Loucy (cell line): ENCODE data around the gene BPIFB2.

Experiments used
- H2AFZ ChIP-seq: fragments of 200-600 bp; sonication (generic); 2 replicates; pipeline ENCODE4 v1.6.0; 2016; ENCODE audit warnings: antibody characterized with exemption, mild to moderate bottlenecking, low read length, moderate library complexity
- H3F3A ChIP-seq: fragments of 200-600 bp; 2 replicates; pipeline ENCODE4 v1.6.0; 2016; ENCODE audit warnings: antibody characterized with exemption, low read depth, mild to moderate bottlenecking
- H3K27me3 ChIP-seq: fragments of 200-600 bp; sonication (generic); 2 replicates; pipeline ENCODE4 v1.6.1; 2014; ENCODE audit warnings: low read length, mild to moderate bottlenecking; ENCODE audit not compliant: insufficient read depth, poor library complexity, severe bottlenecking
- H3K36me3 ChIP-seq: fragments of 200-600 bp; sonication (generic); 2 replicates; pipeline ENCODE4 v1.6.1; 2016; ENCODE audit warnings: low read length; ENCODE audit not compliant: insufficient read depth
- H3K4me1 ChIP-seq: fragments of 200-600 bp; sonication (generic); 2 replicates; pipeline ENCODE4 v1.5.1; 2014; ENCODE audit warnings: low read length, mild to moderate bottlenecking; ENCODE audit not compliant: insufficient read depth, poor library complexity, severe bottlenecking
- H3K4me2 ChIP-seq: fragments of 200-600 bp; sonication (generic); 2 replicates; pipeline ENCODE4 v1.6.0; 2014; ENCODE audit warnings: antibody characterized with exemption, low read length, low read depth, mild to moderate bottlenecking; ENCODE audit not compliant: poor library complexity, severe bottlenecking
- H3K4me3 ChIP-seq: fragments of 200-600 bp; sonication (generic); 2 replicates; pipeline ENCODE4 v1.5.1; 2014; ENCODE audit warnings: low read length, mild to moderate bottlenecking, mixed read lengths; ENCODE audit not compliant: poor library complexity, severe bottlenecking
- H3K79me2 ChIP-seq: fragments of 200-600 bp; sonication (generic); 2 replicates; pipeline ENCODE4 v1.6.1; 2014; ENCODE audit warnings: low read length; ENCODE audit not compliant: insufficient read depth
- H3K9ac ChIP-seq: fragments of 200-600 bp; sonication (generic); 2 replicates; pipeline ENCODE4 v1.6.0; 2014; ENCODE audit warnings: mild to moderate bottlenecking, low read depth, low read length, moderate library complexity; ENCODE audit not compliant: poor library complexity, severe bottlenecking
- H3K9me2 ChIP-seq: fragments of 200-600 bp; sonication (generic); replicated peaks from 2 replicates; pipeline ENCODE4 v1.6.1; 2016; ENCODE audit warnings: low read depth, low read length, mixed read lengths
- H3K9me3 ChIP-seq: fragments of 200-600 bp; sonication (generic); 2 replicates; pipeline ENCODE4 v1.6.1; 2014; ENCODE audit warnings: mild to moderate bottlenecking, antibody characterized with exemption, low read length, low read depth; ENCODE audit not compliant: insufficient read depth
- H4K20me1 ChIP-seq: fragments of 200-600 bp; sonication (generic); 2 replicates; pipeline ENCODE4 v1.6.0; 2014; ENCODE audit warnings: antibody characterized with exemption, low read length, mild to moderate bottlenecking; ENCODE audit not compliant: insufficient read depth, poor library complexity, severe bottlenecking
- EZH2phosphoT487 ChIP-seq: fragments of 200-600 bp; IDR thresholded peaks from 2 replicates; pipeline ENCODE4 v1.6.1; 2018; ENCODE audit warnings: antibody characterized with exemption, mild to moderate bottlenecking, moderate library complexity, borderline replicate concordance
- TF ChIP-seq, protein P1 (sequence below): fragments of 200-600 bp; sonication (generic); conservative IDR thresholded peaks from 2 replicates; pipeline ENCODE4 v1.5.1; 2014; ENCODE audit warnings: mild to moderate bottlenecking, antibody characterized with exemption, low read length

The BPIFB2 gene

DNA sequence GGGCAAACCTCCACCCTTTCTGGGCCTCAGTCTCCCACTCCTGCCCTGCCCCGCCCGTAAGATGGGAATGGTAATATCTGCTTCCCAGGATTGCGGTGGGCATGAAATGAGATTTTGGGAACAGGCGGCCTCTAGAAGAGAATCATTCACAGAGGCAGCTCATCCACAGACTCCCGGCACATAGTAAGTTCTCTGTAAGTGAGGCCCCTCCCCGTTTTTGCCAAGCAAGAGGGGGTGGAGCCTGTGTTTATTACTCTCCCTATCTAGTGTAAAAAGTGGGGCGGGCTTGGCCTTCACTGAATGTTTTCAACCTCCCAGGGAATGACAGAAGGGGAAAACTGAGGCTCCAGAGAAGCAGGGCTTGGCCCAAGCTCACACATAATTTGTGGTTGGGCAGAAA is 23.3 kb upstream of the BPIFB2 start:
- Histone ChIP-seq H3K4me2 (no peak overlapping the region), H3K9me3 (no peaks in the 10 kb centered on the region), H3K79me2 (no peaks in the 10 kb centered on the region), H3F3A (no peaks in the 10 kb centered on the region), H3K4me1 (no peaks in the 10 kb centered on the region), H3K9me2 (no peaks in the 10 kb centered on the region), H3K27me3 (no peaks in the 10 kb centered on the region), H3K4me3 (no peak overlapping the region), H4K20me1 (no peaks in the 10 kb centered on the region), H3K9ac (no peak overlapping the region), H3K36me3 (no peaks in the 10 kb centered on the region), H2AFZ (no peak overlapping the region)
- no peak for TF ChIP-seq EZH2phosphoT487
- TF ChIP-seq, protein P1, sequence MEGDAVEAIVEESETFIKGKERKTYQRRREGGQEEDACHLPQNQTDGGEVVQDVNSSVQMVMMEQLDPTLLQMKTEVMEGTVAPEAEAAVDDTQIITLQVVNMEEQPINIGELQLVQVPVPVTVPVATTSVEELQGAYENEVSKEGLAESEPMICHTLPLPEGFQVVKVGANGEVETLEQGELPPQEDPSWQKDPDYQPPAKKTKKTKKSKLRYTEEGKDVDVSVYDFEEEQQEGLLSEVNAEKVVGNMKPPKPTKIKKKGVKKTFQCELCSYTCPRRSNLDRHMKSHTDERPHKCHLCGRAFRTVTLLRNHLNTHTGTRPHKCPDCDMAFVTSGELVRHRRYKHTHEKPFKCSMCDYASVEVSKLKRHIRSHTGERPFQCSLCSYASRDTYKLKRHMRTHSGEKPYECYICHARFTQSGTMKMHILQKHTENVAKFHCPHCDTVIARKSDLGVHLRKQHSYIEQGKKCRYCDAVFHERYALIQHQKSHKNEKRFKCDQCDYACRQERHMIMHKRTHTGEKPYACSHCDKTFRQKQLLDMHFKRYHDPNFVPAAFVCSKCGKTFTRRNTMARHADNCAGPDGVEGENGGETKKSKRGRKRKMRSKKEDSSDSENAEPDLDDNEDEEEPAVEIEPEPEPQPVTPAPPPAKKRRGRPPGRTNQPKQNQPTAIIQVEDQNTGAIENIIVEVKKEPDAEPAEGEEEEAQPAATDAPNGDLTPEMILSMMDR: no peak

DNA sequence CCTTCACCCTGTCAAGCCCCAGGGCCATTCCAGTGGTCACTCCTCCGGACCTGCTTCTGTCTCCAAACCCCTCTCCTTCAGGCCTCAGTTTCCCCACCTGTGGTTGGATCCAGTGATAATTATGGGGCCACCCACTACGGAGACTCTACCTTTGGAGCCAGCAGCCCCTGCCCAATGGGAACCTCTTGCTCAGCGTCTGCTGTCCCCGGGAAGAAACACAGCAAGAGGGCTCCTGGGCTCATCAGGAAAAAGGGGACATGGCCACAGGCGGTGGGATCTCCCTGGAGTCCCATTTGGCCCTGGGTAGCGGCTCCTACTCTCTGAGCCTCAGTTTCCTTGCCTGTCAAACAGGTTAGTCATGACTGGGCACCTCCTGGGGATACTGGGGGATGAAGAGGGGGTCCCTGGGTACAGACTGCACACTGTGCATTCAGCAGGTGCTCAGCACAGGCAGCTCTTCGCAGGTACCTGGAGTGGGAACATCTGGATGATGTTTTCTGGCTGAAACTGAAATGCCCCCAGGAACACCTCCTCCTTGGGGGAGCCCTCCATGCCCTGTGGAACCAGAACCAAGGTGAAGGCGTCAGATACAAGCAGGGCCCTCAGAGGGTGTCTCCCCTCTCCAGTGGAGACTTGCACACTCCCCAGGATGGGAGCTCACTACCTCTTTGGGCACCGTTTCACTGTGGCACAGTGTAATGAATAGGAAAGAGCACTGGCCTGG is 22.7 kb upstream of the BPIFB2 start:
- Histone ChIP-seq H4K20me1 (no peaks in the 10 kb centered on the region), H3K27me3 (no peaks in the 10 kb centered on the region), H3K36me3 (no peaks in the 10 kb centered on the region), H3K4me2 (no peak overlapping the region), H3K79me2 (no peaks in the 10 kb centered on the region), H3K9me3 (no peaks in the 10 kb centered on the region), H3K9ac (no peak overlapping the region), H3F3A (no peaks in the 10 kb centered on the region), H2AFZ (no peak overlapping the region), H3K4me3 (no peak overlapping the region), H3K4me1 (no peaks in the 10 kb centered on the region), H3K9me2 (no peaks in the 10 kb centered on the region)
- TF ChIP-seq, protein P1: no peak
- no peak for TF ChIP-seq EZH2phosphoT487

DNA sequence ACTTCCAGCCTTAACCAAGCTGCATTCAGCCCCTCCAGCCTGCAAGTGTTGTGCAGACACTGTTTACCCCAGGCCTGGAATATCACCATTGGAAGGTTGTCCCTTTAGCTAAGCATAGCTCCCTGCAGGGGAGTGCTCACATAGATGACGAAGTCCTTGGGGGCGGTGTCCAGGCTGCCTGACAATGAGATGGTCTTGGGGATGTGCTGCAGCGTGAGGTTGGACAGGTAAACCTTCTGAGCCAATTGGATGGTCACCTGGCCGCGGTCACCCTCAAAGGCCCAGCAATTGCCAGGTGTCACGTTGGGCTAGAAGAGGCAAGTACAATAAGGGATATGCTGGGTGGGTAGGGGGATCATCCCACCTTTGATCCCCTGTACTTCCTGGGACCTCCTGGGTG is 21.9 kb upstream of the BPIFB2 start:
- Histone ChIP-seq H3K4me2 (no peak overlapping the region), H3K9ac (no peak overlapping the region), H3K4me1 (peaks cover 6% of the 10 kb centered on the region), H3K9me3 (no peaks in the 10 kb centered on the region), H4K20me1 (no peaks in the 10 kb centered on the region), H3K4me3 (no peak overlapping the region), H3K27me3 (no peaks in the 10 kb centered on the region), H3F3A (no peaks in the 10 kb centered on the region), H2AFZ (no peak overlapping the region), H3K36me3 (no peaks in the 10 kb centered on the region), H3K9me2 (no peaks in the 10 kb centered on the region), H3K79me2 (no peaks in the 10 kb centered on the region)
- TF ChIP-seq EZH2phosphoT487: no peak
